SK-N-SH (cell line): ENCODE measurements around the gene DOC2A.

Source experiments
- EP300 ChIP-seq, 2 experiments: IDR thresholded peaks; 2 replicates each; pipeline versions ENCODE4 v1.4.0 to v1.6.1; 2012; ENCODE audit warnings: borderline replicate concordance in 1 of 2, low read depth in 1 of 2, low read length in 1 of 2
- FOSL2 ChIP-seq: IDR thresholded peaks from 2 replicates; pipeline ENCODE4 v1.4.0; 2012; ENCODE audit warnings: low read depth, mild to moderate bottlenecking, moderate library complexity, borderline replicate concordance
- FOXM1 ChIP-seq: IDR thresholded peaks from 2 replicates; pipeline ENCODE4 v1.4.0; 2012; ENCODE audit warnings: low read depth, mild to moderate bottlenecking
- GATA2 ChIP-seq: sonication (generic); formaldehyde crosslinking; IDR thresholded peaks from 2 replicates; pipeline ENCODE4 v1.5.0; 2020; ENCODE audit warnings: mild to moderate bottlenecking, missing genetic modification reagents
- YY1 ChIP-seq: IDR thresholded peaks from 2 replicates; pipeline ENCODE4 v1.4.0; 2012; ENCODE audit warnings: low read depth, mild to moderate bottlenecking
- TF ChIP-seq, protein P1 (sequence below): IDR thresholded peaks from 2 replicates; pipeline ENCODE4 v1.4.0; 2012; ENCODE audit warnings: low read depth, borderline replicate concordance
- TF ChIP-seq, protein P2 (sequence below): fragments of 200-600 bp; sonication (generic); IDR thresholded peaks from 2 replicates; pipeline ENCODE4 v1.6.1; 2017; ENCODE audit warnings: antibody characterized with exemption, mild to moderate bottlenecking, moderate library complexity
- TF ChIP-seq, protein P3 (sequence below): IDR thresholded peaks from 2 replicates; pipeline ENCODE4 v1.6.1; 2012; ENCODE audit warnings: mild to moderate bottlenecking, low read depth, low read length, moderate library complexity

DNA sequence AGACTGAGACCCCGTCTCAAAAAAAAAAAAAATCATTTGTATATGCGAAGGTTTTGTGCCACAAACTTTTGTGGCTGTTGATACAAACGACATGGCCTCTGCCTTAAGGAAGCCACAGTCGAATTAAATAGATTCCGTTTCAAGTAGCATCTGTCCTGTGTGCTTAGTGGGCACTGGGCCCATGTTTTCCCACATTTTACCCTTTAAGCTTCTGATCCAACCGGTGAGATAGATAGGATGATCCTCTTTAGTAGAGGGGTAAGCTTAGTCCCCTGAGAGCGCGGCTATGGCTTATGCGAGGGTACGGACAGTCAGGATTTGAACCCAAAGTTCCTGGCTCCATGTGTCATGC, 49.7 kb downstream of the DOC2A start:
- TF ChIP-seq, protein P1, sequence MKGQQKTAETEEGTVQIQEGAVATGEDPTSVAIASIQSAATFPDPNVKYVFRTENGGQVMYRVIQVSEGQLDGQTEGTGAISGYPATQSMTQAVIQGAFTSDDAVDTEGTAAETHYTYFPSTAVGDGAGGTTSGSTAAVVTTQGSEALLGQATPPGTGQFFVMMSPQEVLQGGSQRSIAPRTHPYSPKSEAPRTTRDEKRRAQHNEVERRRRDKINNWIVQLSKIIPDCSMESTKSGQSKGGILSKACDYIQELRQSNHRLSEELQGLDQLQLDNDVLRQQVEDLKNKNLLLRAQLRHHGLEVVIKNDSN, result no peak
- TF ChIP-seq GATA2 (no peak), FOXM1 (no peak), EP300 (IDR thresholded peaks at IDR 0.05; ENCODE audit: borderline replicate concordance in 1 of 2, low read depth in 1 of 2, low read length in 1 of 2) (no peak), FOSL2 (no peak), YY1 (no peak)
- TF ChIP-seq, protein P2, sequence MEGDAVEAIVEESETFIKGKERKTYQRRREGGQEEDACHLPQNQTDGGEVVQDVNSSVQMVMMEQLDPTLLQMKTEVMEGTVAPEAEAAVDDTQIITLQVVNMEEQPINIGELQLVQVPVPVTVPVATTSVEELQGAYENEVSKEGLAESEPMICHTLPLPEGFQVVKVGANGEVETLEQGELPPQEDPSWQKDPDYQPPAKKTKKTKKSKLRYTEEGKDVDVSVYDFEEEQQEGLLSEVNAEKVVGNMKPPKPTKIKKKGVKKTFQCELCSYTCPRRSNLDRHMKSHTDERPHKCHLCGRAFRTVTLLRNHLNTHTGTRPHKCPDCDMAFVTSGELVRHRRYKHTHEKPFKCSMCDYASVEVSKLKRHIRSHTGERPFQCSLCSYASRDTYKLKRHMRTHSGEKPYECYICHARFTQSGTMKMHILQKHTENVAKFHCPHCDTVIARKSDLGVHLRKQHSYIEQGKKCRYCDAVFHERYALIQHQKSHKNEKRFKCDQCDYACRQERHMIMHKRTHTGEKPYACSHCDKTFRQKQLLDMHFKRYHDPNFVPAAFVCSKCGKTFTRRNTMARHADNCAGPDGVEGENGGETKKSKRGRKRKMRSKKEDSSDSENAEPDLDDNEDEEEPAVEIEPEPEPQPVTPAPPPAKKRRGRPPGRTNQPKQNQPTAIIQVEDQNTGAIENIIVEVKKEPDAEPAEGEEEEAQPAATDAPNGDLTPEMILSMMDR, result no peak
- TF ChIP-seq, protein P3, sequence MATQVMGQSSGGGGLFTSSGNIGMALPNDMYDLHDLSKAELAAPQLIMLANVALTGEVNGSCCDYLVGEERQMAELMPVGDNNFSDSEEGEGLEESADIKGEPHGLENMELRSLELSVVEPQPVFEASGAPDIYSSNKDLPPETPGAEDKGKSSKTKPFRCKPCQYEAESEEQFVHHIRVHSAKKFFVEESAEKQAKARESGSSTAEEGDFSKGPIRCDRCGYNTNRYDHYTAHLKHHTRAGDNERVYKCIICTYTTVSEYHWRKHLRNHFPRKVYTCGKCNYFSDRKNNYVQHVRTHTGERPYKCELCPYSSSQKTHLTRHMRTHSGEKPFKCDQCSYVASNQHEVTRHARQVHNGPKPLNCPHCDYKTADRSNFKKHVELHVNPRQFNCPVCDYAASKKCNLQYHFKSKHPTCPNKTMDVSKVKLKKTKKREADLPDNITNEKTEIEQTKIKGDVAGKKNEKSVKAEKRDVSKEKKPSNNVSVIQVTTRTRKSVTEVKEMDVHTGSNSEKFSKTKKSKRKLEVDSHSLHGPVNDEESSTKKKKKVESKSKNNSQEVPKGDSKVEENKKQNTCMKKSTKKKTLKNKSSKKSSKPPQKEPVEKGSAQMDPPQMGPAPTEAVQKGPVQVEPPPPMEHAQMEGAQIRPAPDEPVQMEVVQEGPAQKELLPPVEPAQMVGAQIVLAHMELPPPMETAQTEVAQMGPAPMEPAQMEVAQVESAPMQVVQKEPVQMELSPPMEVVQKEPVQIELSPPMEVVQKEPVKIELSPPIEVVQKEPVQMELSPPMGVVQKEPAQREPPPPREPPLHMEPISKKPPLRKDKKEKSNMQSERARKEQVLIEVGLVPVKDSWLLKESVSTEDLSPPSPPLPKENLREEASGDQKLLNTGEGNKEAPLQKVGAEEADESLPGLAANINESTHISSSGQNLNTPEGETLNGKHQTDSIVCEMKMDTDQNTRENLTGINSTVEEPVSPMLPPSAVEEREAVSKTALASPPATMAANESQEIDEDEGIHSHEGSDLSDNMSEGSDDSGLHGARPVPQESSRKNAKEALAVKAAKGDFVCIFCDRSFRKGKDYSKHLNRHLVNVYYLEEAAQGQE, result no peak
